Left lobe of liver (tissue), 2 donors: ENCODE results near the gene GRIK1. TPM values are rescaled to one million over a fixed set of nuclear protein-coding genes. Genes with fewer than 3 reads are reported as not detected.

Source experiments
- ATAC-seq: fragments of 200-7000 bp; cut with Tn5 transposase; one replicate; pipeline ENCODE4 v1.9.1; 2020; ENCODE audit warnings: mild to moderate bottlenecking, moderate library complexity
- DNase-seq: peaks from one replicate; pipeline ENCODE4 v3.0.0-alpha.2; 2020; ENCODE audit warnings: low spot score
- total RNA-seq: library from RNA; stranded (reverse); gene quantifications from one replicate; pipeline ENCODE4 v1.2.1, GENCODE V29; 2021
- donor health status: DM: no; HTN: no; CAD: no; lungs with moderate emphysema.
- donor health status: DM: no; HTN: yes; CAD: no.

GRIK1 gene
- total RNA-seq, 1 donor from 2014 or later: 0.18 TPM

DNA sequence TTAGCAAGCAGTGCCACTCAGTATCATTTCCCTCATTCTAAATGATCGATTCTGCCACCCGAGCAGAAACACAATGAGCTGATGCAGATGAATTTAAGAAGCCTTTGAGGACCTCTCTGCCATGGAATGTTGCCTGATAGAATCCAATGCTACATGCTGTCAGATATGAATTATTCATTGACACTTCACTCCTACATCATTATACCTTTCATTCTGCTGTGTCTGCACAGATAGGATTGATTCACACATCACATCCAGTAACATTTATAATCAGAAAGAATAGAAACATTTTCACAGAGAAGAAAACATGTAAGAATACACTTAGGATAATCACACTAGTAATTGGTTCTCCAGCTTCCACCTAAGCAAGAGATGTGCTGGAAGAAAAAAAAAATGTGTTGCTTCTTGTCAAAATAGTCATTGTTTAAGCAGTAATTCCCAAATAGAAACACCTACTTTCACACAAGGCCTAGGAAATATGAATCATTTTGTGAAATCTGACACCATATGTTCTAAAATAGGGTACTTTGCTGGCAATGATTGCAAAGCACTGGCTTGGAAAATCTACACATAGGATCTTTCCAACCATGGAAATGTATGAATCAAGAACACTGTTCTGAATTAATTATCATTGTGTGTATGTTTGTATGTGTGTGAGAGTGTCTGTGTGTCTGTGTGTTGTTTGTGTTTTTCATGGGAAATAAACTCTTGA, 110.1 kb downstream of the GRIK1 start:
- no peak for DNase-seq
- no peak for ATAC-seq

DNA sequence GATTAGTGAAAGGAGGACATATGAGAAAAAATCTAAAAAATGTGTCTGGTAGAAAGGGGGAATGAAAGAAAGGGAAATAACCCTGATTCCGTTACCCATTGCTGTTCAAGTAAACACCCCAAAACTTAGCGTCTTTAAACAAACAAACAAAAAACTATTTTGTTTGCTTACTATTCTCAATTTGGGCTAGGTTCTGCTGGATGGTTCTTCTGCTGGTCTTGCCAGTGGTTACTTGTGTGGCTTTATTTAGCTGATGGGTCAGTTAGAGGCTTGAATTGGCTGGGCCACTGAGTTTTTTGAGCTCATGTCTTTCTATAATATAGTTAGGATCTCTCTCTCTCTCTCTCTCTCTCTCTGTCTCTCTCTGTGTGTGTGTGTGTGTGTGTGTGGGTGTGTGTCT, 112.1 kb downstream of the GRIK1 start:
- ATAC-seq: no peak
- no peak for DNase-seq

DNA sequence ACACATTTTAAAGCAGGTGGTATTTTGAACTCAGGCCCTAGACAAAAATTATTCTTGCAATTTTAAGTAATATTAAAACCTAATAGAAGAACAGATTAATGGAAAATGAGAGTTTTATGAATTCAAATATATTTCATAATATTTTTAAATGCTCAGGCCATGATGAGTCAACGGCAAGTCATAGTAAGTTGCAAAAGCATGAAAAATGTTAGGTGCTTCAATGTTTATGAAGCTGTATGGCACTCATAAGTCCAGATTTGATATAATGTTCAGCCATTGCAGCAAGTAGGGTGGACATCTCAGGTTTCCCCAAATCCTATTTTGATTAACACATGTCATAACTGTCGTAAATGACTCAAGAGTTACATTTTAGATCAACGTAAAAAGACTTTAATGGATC, 112.6 kb downstream of the GRIK1 start:
- ATAC-seq: no peak

DNA sequence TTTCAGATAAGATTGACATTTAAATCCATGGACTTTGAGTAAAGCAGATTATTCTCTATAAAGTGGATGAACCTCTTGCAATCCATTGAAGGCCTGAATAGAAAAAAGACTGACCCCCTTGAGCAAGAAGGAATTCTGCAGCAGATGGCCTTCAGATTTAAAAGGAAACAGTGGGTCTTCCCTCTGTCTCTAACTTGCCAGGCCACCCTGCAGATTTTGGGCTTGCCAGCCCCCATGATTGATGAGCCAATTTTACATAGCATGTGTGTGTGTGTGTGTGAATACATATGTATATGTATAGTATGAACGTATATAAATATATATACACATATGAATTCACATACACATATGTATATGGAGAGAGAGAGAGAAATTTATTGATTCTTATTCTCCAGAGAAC, 113.4 kb downstream of the GRIK1 start:
- DNase-seq (no peak), ATAC-seq (no peak)

More for the DNA sequence above, 112.6 kb downstream of the GRIK1 start:
- no peak for DNase-seq

DNA sequence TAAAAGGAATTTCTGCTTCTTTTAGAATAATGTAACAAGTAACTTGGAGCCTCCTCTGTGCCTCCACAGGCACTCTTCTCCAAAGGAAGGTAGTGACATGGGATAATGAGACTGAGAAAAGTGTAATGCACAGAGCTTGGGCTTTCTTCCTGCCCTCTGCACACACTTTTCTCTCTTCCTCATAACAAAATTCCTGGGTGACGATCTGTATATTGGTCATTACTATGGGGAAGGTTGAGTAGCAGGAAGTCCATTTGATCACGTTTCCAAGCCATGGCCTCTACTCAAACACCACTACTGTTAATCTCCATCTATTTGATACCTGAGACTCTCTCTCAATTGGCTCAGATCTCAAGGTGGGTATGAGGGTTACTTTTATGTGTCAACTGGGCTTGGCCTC, 113.9 kb downstream of the GRIK1 start:
- DNase-seq (no peak), ATAC-seq (no peak)

DNA sequence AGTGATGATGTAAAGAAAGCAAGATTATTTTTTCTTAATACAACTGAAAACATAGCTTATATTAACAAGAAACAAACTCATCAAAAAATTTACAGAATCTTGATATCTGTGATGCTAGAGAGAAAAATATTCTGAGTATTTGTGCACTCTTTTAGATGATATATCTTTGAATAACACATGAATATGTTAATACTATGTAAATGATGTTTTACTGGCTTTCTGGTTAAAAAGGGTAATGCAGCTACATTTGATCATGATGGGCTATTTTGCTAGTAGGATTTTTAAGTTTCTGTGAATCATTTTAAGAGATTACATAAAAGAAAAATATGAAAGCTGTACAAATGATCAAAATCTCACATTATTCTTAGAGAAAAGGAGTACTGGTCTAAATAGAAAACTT, 114.5 kb downstream of the GRIK1 start:
- DNase-seq (no peak), ATAC-seq (no peak)

DNA sequence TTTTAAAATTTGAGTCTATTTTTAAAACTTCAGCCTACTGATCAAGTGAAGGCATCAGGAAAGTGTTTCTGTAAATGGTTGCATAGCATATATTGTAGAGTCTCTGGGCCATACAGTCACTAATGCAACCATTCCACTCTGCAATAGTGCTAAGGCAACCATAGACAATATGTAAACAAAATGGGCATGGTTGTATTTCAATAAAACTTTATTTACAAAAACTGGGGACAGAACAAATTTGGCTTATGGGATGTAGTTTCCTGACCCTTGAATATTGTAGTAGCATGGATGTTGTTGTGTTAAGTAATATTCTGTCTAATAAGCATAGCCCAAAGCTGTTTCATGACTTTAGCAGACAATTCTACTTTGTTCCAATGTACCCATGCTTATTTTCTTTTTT, 117.7 kb downstream of the GRIK1 start:
- ATAC-seq (no peak), DNase-seq (no peak)

DNA sequence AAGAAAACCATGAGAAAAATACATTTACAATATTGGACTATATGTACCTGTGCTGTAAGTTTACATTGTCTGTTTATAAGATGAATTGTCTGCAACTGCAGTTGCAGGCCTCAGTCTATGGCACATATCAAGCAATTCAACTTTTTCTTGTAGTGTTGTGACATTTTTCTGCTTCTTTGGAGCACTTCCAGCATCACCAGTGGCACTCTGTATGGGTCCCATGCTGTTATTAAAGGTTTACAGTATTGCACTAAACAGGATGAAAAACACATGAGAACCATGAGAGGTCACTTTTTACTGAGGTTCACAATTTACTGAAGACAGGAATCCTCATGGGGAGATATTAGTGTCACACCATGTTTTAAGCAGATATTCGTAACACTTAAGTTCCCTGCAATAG, 118.6 kb downstream of the GRIK1 start:
- DNase-seq (no peak), ATAC-seq (no peak)

DNA sequence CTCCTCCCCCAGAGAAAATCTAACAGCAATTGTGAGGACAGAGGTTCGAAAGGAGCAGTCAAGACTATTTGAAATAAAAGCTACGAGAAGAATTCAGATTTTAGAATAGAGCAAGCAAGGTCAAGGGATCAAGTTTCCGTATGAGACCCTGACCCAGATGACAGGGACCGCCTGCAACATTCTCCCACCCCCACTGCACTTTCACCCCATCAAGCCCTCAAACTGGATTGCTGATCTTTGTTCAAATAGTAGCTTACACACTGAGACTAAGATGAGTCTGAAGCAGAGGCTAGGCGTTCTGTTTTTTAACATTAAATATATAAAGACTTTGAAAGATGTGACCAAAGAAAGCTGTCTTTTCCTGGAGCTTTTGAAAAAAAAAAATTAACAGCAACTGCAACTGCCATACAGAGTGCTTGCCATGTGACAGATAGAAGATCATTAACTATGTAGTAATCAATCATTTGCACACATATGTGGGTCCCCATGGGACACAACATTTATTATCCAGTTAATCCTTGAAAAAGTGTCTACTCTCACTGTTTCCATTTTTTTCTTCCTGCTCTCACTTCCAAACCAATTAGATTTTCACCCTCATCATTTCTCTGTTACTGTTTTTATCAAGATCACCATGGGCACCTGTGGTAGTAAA, 120.0 kb downstream of the GRIK1 start:
- peak; percentile 36 for ATAC-seq
- no peak for DNase-seq

DNA sequence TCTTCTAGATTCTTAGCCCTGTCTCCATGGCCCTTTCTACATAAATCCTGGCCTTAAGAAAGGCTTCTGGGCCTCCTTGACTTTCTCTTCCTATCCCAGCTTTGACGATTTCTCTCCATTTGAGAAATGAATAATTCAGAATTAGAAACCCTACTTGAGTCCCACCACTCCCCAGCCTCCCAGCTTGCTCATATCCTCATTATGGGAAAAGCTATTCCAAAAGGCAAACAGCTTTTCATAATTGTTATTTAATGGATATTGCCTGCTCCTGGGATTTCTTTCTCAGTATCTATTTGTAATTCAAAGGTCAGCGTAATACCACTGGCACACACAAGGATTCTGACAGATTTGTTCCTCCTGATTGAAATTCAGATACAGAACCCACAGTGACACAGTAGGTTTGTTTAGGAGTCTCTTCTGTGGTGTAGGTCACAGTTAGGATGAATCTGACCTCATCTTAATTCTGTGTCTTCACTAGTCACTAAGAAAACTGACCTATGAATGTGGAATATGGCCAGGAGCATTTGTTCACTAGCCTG, 121.3 kb downstream of the GRIK1 start:
- ATAC-seq (peak; percentile 81), DNase-seq (no peak)

DNA sequence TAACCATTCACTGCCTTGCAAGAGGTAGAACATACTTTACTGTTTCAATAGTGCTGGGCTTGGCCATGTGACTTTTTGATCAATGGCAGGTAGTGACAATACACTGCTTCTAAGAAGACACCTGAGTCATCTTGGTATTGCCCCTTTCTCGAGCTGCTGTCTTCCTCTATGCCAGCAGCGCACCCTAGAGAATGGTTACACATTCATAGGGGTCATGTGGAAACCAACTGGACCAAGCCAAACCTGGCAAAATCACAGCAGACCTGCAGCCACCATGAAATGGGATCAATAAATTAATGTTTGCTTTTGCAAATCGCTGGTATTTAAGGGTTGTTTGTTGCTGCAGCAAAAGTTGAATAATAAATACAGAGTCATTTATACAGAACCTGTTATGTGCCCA, 122.3 kb downstream of the GRIK1 start:
- peak; percentile 69 for ATAC-seq
- peak; percentile 49 for DNase-seq

DNA sequence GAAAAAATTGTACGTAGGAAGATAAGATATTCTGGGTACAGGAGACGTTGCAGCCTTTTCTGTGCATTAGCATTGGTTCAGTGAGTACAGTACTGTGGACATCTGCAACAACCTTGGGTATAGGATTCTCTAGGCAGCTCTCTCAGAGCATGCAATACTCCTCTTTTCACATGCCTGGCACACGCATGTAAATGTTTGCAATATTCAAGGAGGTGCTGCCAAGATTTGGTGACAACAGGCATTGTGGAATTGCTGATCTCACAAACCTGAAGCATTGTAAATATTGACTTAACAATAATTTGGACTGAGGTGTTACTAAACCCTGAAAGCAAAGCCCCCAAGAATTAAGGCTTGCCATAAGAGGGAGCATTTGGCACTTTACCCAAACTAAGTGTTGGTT, 126.8 kb downstream of the GRIK1 start:
- no peak for DNase-seq
- peak; percentile 26 for ATAC-seq

DNA sequence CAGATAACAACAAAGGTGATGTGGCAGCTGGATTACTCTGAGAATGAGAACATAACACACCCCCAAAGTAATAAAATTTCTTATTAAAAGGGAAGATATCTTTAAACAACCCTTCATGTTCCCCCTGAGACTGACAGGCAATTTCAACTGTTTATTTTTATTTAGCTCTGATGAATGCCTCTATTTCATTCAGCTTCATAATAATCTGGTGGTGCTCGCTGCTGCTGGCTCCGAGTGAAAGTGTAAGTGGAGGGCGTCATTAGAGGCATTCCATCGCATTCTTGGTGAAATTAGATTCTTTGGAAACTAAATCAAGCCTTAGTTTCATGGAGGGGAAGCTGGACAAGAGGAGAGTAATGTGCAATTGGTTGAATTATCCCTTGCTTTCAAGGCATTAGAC, 128.9 kb downstream of the GRIK1 start:
- DNase-seq: no peak
- no peak for ATAC-seq

DNA sequence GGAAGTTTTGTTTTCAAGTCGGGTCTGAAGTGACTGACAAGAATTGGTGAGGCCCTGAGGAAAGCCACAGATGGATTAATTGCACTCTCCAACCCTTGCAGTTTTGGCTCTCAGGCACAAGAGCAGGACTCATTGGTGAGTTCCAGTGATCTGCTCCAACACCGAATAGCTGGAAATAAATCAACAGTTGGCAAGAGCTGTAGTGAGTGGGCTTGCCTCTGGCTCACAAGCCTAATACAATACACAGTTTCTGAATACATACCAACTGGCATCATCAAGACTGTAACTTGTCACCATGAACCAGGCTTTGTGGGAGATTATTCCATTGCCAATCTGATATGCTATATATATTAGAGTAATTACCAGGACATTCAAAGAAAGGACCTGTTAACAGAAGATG, 131.6 kb downstream of the GRIK1 start:
- ATAC-seq: no peak

DNA sequence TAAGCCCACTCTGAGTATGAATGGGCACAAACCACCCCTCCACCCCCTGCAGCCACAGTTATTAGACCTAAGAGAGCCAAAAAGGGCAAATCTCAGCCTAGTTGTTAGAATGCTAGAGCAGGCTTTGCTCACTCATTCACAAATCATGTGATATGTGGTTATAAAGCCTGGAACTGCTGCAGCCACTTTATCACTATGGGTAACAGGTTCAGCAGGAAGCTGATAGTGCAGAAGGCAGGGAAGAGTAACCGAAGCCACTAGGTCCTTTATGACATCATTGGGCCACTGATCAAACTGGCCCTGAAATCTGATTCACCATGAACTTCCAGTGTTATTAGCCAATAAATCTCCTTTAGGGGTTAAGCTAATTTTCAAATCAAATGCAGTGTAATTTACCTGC, 134.7 kb downstream of the GRIK1 start:
- no peak for ATAC-seq

More for the DNA sequence above, 131.6 kb downstream of the GRIK1 start:
- no peak for DNase-seq

DNA sequence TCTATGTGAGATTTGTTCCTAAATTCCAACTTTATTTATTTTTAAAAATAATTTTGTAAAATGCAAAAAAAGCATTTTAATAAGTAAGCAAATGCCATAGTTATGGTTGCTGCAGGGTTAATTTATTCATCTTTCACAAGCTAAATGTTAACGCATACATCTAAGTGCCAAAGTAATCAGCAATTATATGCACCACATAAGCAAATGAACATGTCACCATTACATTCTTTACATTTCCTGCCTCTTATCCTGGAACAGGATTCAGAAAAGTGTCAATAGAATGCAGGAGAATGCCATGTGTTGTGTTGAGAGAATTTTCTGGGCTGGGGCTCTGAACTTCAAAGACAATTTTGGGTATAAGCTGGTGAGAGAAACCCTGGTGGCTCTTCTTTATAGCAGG, 136.6 kb downstream of the GRIK1 start:
- ATAC-seq (no peak), DNase-seq (no peak)

More for the DNA sequence above, 134.7 kb downstream of the GRIK1 start:
- DNase-seq: no peak

DNA sequence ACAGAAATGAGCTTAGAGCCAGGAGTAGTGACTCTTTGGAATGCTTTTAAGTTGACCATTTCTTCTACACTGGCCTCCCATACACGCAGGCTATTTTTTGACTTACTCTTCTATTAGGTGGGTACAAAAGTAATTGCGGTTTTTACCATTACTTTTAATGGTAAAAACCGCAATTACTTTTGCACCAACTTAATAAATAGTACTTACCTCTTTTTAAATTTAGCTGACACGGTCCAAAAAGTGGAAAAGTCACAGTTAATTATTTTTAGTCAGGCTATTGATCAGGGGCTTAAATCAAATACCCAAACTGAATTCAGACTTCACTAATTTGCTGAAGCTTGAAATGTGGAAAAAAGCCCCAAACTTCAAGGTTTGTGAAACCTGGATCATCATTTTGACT, 138.7 kb downstream of the GRIK1 start:
- ATAC-seq (no peak), DNase-seq (no peak)

DNA sequence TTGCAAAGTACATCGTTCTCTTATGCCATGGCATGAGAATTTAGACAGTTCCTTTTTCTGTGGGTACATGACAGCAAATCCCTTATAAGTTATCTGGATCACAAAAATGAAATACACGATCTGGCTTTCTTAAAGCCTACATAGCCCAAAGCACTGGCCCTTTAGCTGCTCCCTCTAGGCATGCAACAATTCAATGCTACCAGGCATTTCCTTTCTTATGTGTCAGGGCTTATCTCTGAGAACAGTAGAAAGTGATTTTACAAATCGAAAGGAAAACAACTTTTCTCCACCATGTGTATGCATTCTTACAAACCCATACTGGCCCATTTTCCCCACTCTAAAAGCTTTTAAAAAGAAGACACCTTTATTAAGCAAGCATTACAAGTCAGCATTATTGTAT, 139.7 kb downstream of the GRIK1 start:
- ATAC-seq (no peak), DNase-seq (no peak)

DNA sequence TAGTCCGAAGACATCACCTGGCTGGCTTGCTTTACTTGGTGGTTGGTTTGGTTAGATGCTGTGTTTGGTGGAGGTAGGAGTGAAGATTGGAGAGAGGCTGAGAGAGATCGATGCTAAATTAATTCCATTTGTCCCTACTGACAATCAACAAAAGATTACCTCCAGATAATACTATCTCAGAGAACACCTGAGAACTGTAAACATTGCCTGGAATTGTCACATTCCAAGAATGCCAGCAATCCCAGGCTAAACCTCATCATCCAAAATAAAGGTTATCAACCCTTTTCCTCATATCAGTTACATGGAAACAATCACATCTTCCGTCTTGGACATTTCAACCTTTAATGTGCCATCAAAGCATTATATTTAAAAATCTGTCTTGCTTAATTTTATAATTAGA, 141.0 kb downstream of the GRIK1 start:
- ATAC-seq (no peak), DNase-seq (no peak)

DNA sequence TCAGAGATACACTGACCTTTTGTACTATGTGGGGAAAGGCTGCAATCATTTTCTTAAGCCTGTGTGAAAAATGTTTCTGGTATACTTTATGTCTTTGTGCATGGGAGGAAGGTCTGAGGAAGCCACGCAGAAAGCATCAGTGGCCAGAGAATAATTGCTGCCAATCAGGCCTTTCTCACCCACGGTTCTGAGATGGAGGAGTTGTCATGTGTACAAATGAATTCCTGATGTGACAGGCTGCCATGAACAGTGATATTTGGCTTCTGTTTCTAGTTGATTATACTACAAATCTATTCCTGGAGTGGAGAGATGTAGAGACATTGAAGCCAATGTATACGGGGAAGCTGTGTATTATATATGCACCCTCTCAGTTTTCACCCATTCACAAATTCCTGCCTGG, 142.6 kb downstream of the GRIK1 start:
- no peak for DNase-seq
- ATAC-seq: no peak

DNA sequence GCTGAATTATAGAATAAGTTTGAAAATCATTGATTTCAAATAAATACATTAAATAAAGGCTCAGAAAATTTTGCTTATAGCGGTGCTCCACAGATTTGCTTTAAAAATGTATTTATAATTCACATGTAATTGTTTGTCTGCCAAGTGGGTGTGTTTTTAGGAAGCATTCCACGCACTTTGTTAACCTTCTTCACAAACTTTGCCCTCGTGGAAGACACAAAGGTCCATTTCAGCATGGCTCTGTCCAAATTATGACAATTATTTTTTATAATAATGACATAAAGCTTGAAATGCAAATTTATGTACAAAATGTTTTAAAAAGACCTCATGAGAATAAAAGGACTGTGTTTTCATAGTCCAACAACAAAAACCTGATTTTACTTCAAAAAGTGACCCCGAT, 146.1 kb downstream of the GRIK1 start:
- ATAC-seq: peak; percentile 59
- DNase-seq: no peak

DNA sequence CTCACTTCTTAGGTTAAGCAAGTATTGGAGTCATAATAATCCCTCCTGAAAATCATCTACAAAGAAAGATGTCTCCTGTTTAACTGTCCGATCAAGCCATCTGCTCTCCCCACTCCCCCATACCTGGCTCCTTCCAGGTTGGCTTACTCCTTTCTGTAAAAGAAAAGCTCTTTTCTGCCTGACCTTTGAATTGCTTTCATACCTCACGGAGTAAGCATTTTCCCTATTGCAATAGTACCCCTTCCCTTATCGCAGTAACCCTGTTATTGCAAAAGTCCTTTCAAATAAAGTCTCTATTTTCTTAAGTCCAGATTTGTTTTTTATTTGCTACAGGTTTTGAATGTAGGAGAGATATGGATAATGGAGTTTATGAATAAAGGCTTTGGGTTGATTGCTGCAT, 150.4 kb downstream of the GRIK1 start:
- no peak for DNase-seq
- ATAC-seq: peak; percentile 55

DNA sequence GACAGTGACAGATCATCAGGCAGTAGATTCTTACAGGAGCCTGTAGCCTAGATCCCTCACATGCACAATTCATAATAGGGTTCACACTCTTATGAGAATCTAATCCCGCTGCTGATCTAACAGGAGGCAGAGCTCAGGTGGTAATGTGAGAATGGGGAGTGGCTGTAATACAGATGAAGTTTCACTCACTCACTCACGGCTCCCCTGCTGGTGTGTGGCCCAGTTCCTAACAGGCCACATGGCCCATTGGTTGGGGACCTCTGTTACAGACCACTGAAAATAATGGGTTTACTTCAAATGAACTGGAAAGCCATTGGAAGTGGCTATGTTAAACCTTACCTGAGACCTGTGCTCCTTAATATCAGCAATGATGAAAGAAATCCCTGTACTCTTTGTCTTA, 151.0 kb downstream of the GRIK1 start:
- ATAC-seq (no peak), DNase-seq (no peak)
